Measurements from ENCODE around the gene SCUBE1.

Gene SCUBE1

GRCh38 chr22:43388420-43388851 lies 45.3 kb upstream of the SCUBE1 start:
- peak; percentile 83 for DNase-seq
- H3K36me3 ChIP-seq = no peaks in the 10 kb centered on the region
- no peaks in the 10 kb centered on the region for H3K4me1 ChIP-seq
- TF ChIP-seq CTCF (IDR thresholded peaks at IDR 0.05; ENCODE audit: low read depth, low read length) = peak; percentile 95
- no peak overlapping the region for H3K4me3 ChIP-seq (ENCODE audit: low read depth, low read length)
- no peaks in the 10 kb centered on the region for H3K9me3 ChIP-seq
- H3K27me3 ChIP-seq = peaks cover 6% of the 10 kb centered on the region

DNA sequence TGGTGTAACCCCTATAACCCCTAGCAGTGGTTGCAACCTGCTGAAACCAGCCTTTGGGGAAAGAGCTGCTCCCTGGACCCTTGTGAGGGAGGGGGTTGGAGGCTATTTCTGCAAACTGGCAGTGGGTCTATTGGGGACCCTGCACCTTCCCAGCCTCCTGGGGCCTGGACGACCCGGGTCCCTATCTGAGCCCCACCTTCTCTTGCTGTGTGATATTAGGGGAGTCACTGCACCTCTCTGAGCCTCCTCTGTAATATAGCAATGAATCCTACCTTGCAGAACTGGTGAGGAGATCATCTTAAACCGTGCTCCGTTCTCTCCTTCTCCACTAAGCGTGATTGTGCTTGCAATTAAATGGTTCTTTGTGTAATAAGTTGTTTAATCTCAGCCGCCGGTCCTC lies 44.6 kb upstream of the SCUBE1 start:
- no peak overlapping the region for H3K4me3 ChIP-seq (ENCODE audit: low read depth, low read length)
- no peak for DNase-seq
- no peaks in the 10 kb centered on the region for H3K4me1 ChIP-seq
- peaks cover 6% of the 10 kb centered on the region for H3K27me3 ChIP-seq
- no peaks in the 10 kb centered on the region for H3K9me3 ChIP-seq
- TF ChIP-seq CTCF (IDR thresholded peaks at IDR 0.05; ENCODE audit: low read depth, low read length) = no peak
- no peaks in the 10 kb centered on the region for H3K36me3 ChIP-seq

- H3K27me3 ChIP-seq = peaks cover 6% of the 10 kb centered on the region
- peak; percentile 96 for TF ChIP-seq CTCF (IDR thresholded peaks at IDR 0.05; ENCODE audit: low read depth, low read length)
- no peak overlapping the region for H3K4me3 ChIP-seq (ENCODE audit: low read depth, low read length)
- no peaks in the 10 kb centered on the region for H3K9me3 ChIP-seq
- no peaks in the 10 kb centered on the region for H3K4me1 ChIP-seq
- H3K36me3 ChIP-seq = no peaks in the 10 kb centered on the region
- DNase-seq = peak; percentile 86
These were observed 42.8 kb upstream of the SCUBE1 start for GRCh38 chr22:43385770-43386641.

- H3K9me3 ChIP-seq = no peaks in the 10 kb centered on the region
- no peaks in the 10 kb centered on the region for H3K36me3 ChIP-seq
- H3K4me3 ChIP-seq (ENCODE audit: low read depth, low read length) = no peak overlapping the region
- DNase-seq = no peak
- peaks cover 6% of the 10 kb centered on the region for H3K27me3 ChIP-seq
- no peak for TF ChIP-seq CTCF (IDR thresholded peaks at IDR 0.05; ENCODE audit: low read depth, low read length)
- H3K4me1 ChIP-seq = no peaks in the 10 kb centered on the region
These were observed 41.7 kb upstream of the SCUBE1 start for GRCh38 chr22:43384863-43385262.

- Histone ChIP-seq H3K4me1 (no peaks in the 10 kb centered on the region; the same call in 1 of the 2 replicates), H3K9me3 (no peaks in the 10 kb centered on the region), H3K4me3 (ENCODE audit: low read depth, low read length) (no peak overlapping the region), H3K36me3 (no peaks in the 10 kb centered on the region), H3K27me3 (peaks cover 3% of the 10 kb centered on the region)
- DNase-seq = no peak
- no peak for TF ChIP-seq CTCF (IDR thresholded peaks at IDR 0.05; ENCODE audit: low read depth, low read length)
These were observed 38.5 kb upstream of the SCUBE1 start for GRCh38 chr22:43381693-43382092.

Measured in BE2C (cell line).